ENCODE measurements around the gene MET.

The MET gene

GRCh38 chr7:116810267-116811116 lies 138.5 kb downstream of the MET start (continued):
- TF ChIP-seq ZBTB10 (tag by site-specific recombination; IDR thresholded peaks at IDR 0.05) (no peak), ZNF19 (tag by site-specific recombination; IDR thresholded peaks at IDR 0.05; ENCODE audit: low read depth) (no peak), ZBTB17 (tag by site-specific recombination; IDR thresholded peaks at IDR 0.05) (peak; percentile 92), ZNF362 (tag by site-specific recombination; IDR thresholded peaks at IDR 0.05) (peak; percentile 95), ZBTB21 (tag by site-specific recombination; IDR thresholded peaks at IDR 0.05) (peak; percentile 86), HOXA7 (CRISPR knock-in tag; IDR thresholded peaks at IDR 0.05; ENCODE audit: borderline replicate concordance) (no peak), ZNF132 (tag by site-specific recombination; IDR thresholded peaks at IDR 0.05; ENCODE audit: borderline replicate concordance) (no peak), ZBTB1 (tag by site-specific recombination; IDR thresholded peaks at IDR 0.05) (peak; percentile 94), ZNF354C (tag by site-specific recombination; IDR thresholded peaks at IDR 0.05; ENCODE audit: borderline replicate concordance, low read depth) (no peak), KLF7 (tag by site-specific recombination; IDR thresholded peaks at IDR 0.05; ENCODE audit: borderline replicate concordance) (peak; percentile 72; the same call in 1 of the 2 replicates), ZNF514 (tag by site-specific recombination; IDR thresholded peaks at IDR 0.05) (no peak), ZNF670 (tag by site-specific recombination; IDR thresholded peaks at IDR 0.05; ENCODE audit: low read depth) (no peak), ZNF571 (tag by site-specific recombination; IDR thresholded peaks at IDR 0.05) (no peak), ZBTB26 (tag by site-specific recombination; optimal IDR thresholded peaks at IDR 0.05) (no peak), ZNF621 (tag by site-specific recombination; IDR thresholded peaks at IDR 0.05) (no peak), OSR2 (tag by site-specific recombination; IDR thresholded peaks at IDR 0.05) (peak; percentile 98), SCRT2 (tag by site-specific recombination; IDR thresholded peaks at IDR 0.05) (peak; percentile 35), ZSCAN5A (tag by site-specific recombination; IDR thresholded peaks at IDR 0.05) (0 out of 2 replicates have a peak, but pooled peaks have one; percentile 27), MEIS1 (CRISPR knock-in tag; IDR thresholded peaks at IDR 0.05; ENCODE audit: borderline replicate concordance) (no peak), REPIN1 (tag by site-specific recombination; IDR thresholded peaks at IDR 0.05; ENCODE audit: low read depth) (peak; percentile 56; the same call in 1 of the 2 replicates), ZNF664 (tag by site-specific recombination; IDR thresholded peaks at IDR 0.05) (peak; percentile 74), ZNF416 (tag by site-specific recombination; IDR thresholded peaks at IDR 0.05) (no peak), SP2 (tag by site-specific recombination; IDR thresholded peaks at IDR 0.05) (peak; percentile 51), ZNF624 (tag by site-specific recombination; IDR thresholded peaks at IDR 0.05) (0 out of 2 replicates have a peak, but pooled peaks have one; percentile 25), ZNF768 (tag by site-specific recombination; IDR thresholded peaks at IDR 0.05) (no peak), IKZF3 (tag by site-specific recombination; IDR thresholded peaks at IDR 0.05) (peak; percentile 99), ZNF701 (tag by site-specific recombination; IDR thresholded peaks at IDR 0.05) (no peak), ZNF16 (tag by site-specific recombination; IDR thresholded peaks at IDR 0.05; ENCODE audit: low read depth) (no peak), ZNF777 (tag by site-specific recombination; IDR thresholded peaks at IDR 0.05; ENCODE audit: borderline replicate concordance) (no peak), ZNF791 (tag by site-specific recombination; IDR thresholded peaks at IDR 0.05) (no peak), ZNF529 (tag by site-specific recombination; IDR thresholded peaks at IDR 0.05; ENCODE audit: insufficient replicate concordance) (no peak), ZXDB (tag by site-specific recombination; IDR thresholded peaks at IDR 0.05) (peak; percentile 96), ZNF561 (tag by site-specific recombination; IDR thresholded peaks at IDR 0.05; ENCODE audit: borderline replicate concordance) (peak; percentile 87), ZNF155 (tag by site-specific recombination; IDR thresholded peaks at IDR 0.05) (no peak), ZNF10 (tag by site-specific recombination; IDR thresholded peaks at IDR 0.05) (peak; percentile 65; the same call in 1 of the 2 replicates)

Data from HEK293 (cell line).